Islet of Langerhans (tissue), 1 donor: ENCODE results near the gene TEKTIP1.

Experiments
- FAIRE-seq: peaks from one replicate; lab custom pipeline; 2011; peaks lifted over from hg19 to GRCh38; lab: Jason Lieb, UNC

TEKTIP1 gene

GRCh38 chr19:3586127-3586626 lies 47.2 kb downstream of the TEKTIP1 start:
- no peak for FAIRE-seq

- FAIRE-seq, result no peak
These were observed 47.9 kb downstream of the TEKTIP1 start for GRCh38 chr19:3586707-3587346.

- FAIRE-seq, result no peak
These were observed 50.5 kb downstream of the TEKTIP1 start for GRCh38 chr19:3589439-3589838.

- no peak for FAIRE-seq
These were observed 51.0 kb downstream of the TEKTIP1 start for GRCh38 chr19:3589949-3590348.

GRCh38 chr19:3590991-3591659 lies 52.2 kb downstream of the TEKTIP1 start:
- FAIRE-seq, result no peak

- no peak for FAIRE-seq
These were observed 53.1 kb downstream of the TEKTIP1 start for GRCh38 chr19:3591876-3592613.

GRCh38 chr19:3593156-3593555 lies 54.2 kb downstream of the TEKTIP1 start:
- no peak for FAIRE-seq
